ENCODE measurements around the gene CLMN. TPM values are rescaled to one million over a fixed set of nuclear protein-coding genes. Genes with fewer than 3 reads are reported as not detected.

CLMN gene
- total and polyA plus RNA-seq, 2 experiments from 2014 or later = 0.11 to 0.53 TPM

GRCh38 chr14:95303552-95303951, 16.2 kb downstream of the CLMN start:
- Histone ChIP-seq H4K20me1 (ENCODE audit: insufficient read depth) (no peaks in the 10 kb centered on the region), H3K36me3 (ENCODE audit: low read depth) (no peaks in the 10 kb centered on the region), H3K4me2 (ENCODE audit: unreplicated experiment) (no peak overlapping the region), H3K9ac (no peak overlapping the region), H3K27ac (no peak overlapping the region), H3K9me2 (ENCODE audit: insufficient read depth) (no peaks in the 10 kb centered on the region), H3F3A (ENCODE audit: insufficient read depth) (no peaks in the 10 kb centered on the region), H3K4me3 (no peak overlapping the region), H2AFZ (no peak overlapping the region), H3K27me3 (replicated peaks; ENCODE audit: insufficient read depth) (peaks cover 34% of the 10 kb centered on the region; the same call in 1 of the 2 replicates), H3K4me1 (ENCODE audit: insufficient read depth) (no peaks in the 10 kb centered on the region), H3K9me3 (ENCODE audit: low read depth) (no peaks in the 10 kb centered on the region), H3K79me2 (ENCODE audit: insufficient read depth) (no peaks in the 10 kb centered on the region)
- TF ChIP-seq EZH2 (IDR thresholded peaks at IDR 0.05; ENCODE audit: insufficient read depth, poor library complexity, severe bottlenecking) (no peak), EZH2phosphoT487 (IDR thresholded peaks at IDR 0.05; ENCODE audit: insufficient read depth, low read depth) (no peak)
- in situ Hi-C loops (cut with MboI) = no loop called here
- DNase-seq = no peak
- WGBS, 2 experiments (ENCODE audit: low coverage in 1 of 2, low lambda C conversion rate in 2 of 2, missing lambda C conversion rate in 2 of 2) = 41 to 48% methylated on average over 4 of the region's 4 CpGs

- no peaks in the 10 kb centered on the region for H4K20me1 ChIP-seq (ENCODE audit: insufficient read depth)
- H3K4me2 ChIP-seq (ENCODE audit: unreplicated experiment) = no peak overlapping the region
- H3K9ac ChIP-seq = no peak overlapping the region
- no peak for DNase-seq
- no peaks in the 10 kb centered on the region for H3K79me2 ChIP-seq (ENCODE audit: insufficient read depth)
- no peak overlapping the region for H3K4me3 ChIP-seq
- H3K27ac ChIP-seq = no peak overlapping the region
- H2AFZ ChIP-seq = no peak overlapping the region
- in situ Hi-C loops (cut with MboI) = no loop called here
- 44 to 47% methylated on average over 10 of the region's 10 CpGs for WGBS, 2 experiments (ENCODE audit: low coverage in 1 of 2, low lambda C conversion rate in 2 of 2, missing lambda C conversion rate in 2 of 2)
- TF ChIP-seq EZH2 (IDR thresholded peaks at IDR 0.05; ENCODE audit: insufficient read depth, poor library complexity, severe bottlenecking) = no peak
- TF ChIP-seq EZH2phosphoT487 (IDR thresholded peaks at IDR 0.05; ENCODE audit: insufficient read depth, low read depth) = no peak
- H3K9me2 ChIP-seq (ENCODE audit: insufficient read depth) = no peaks in the 10 kb centered on the region
- H3F3A ChIP-seq (ENCODE audit: insufficient read depth) = no peaks in the 10 kb centered on the region
- H3K4me1 ChIP-seq (ENCODE audit: insufficient read depth) = no peaks in the 10 kb centered on the region
- H3K27me3 ChIP-seq (replicated peaks; ENCODE audit: insufficient read depth) = peaks cover 34% of the 10 kb centered on the region; the same call in 1 of the 2 replicates
- H3K36me3 ChIP-seq (ENCODE audit: low read depth) = no peaks in the 10 kb centered on the region
- no peaks in the 10 kb centered on the region for H3K9me3 ChIP-seq (ENCODE audit: low read depth)
Observed at GRCh38 chr14:95302667-95303506, 16.8 kb downstream of the CLMN start.

GRCh38 chr14:95301527-95302187, 18.1 kb downstream of the CLMN start:
- no peaks in the 10 kb centered on the region for H3K9me3 ChIP-seq (ENCODE audit: low read depth)
- H3K36me3 ChIP-seq (ENCODE audit: low read depth) = no peaks in the 10 kb centered on the region
- H3K9me2 ChIP-seq (ENCODE audit: insufficient read depth) = no peaks in the 10 kb centered on the region
- no peak for DNase-seq
- no peaks in the 10 kb centered on the region for H3F3A ChIP-seq (ENCODE audit: insufficient read depth)
- no peak overlapping the region for H3K9ac ChIP-seq
- H3K4me1 ChIP-seq (ENCODE audit: insufficient read depth) = no peaks in the 10 kb centered on the region
- in situ Hi-C loops (cut with MboI) = no loop called here
- H3K4me2 ChIP-seq (ENCODE audit: unreplicated experiment) = no peak overlapping the region
- no peak overlapping the region for H2AFZ ChIP-seq
- no peak overlapping the region for H3K27ac ChIP-seq
- 56 to 63% methylated on average over 6 of the region's 6 CpGs for WGBS, 2 experiments (ENCODE audit: low coverage in 1 of 2, low lambda C conversion rate in 2 of 2, missing lambda C conversion rate in 2 of 2)
- TF ChIP-seq EZH2phosphoT487 (IDR thresholded peaks at IDR 0.05; ENCODE audit: insufficient read depth, low read depth) (no peak), EZH2 (IDR thresholded peaks at IDR 0.05; ENCODE audit: insufficient read depth, poor library complexity, severe bottlenecking) (no peak)
- H4K20me1 ChIP-seq (ENCODE audit: insufficient read depth) = no peaks in the 10 kb centered on the region
- peaks cover 29% of the 10 kb centered on the region; the same call in 1 of the 2 replicates for H3K27me3 ChIP-seq (replicated peaks; ENCODE audit: insufficient read depth)
- H3K79me2 ChIP-seq (ENCODE audit: insufficient read depth) = no peaks in the 10 kb centered on the region
- H3K4me3 ChIP-seq = no peak overlapping the region

- no peak overlapping the region for H3K27ac ChIP-seq
- H3K9ac ChIP-seq = no peak overlapping the region
Observed at GRCh38 chr14:95300697-95301526, 18.8 kb downstream of the CLMN start.

More at GRCh38 chr14:95300697-95301526, 18.8 kb downstream of the CLMN start:
- in situ Hi-C loops (cut with MboI) = no loop called here
- Histone ChIP-seq H3K4me3 (no peak overlapping the region), H3K9me3 (ENCODE audit: low read depth) (no peaks in the 10 kb centered on the region), H3K4me1 (ENCODE audit: insufficient read depth) (no peaks in the 10 kb centered on the region), H2AFZ (no peak overlapping the region), H3K36me3 (ENCODE audit: low read depth) (no peaks in the 10 kb centered on the region), H3K79me2 (ENCODE audit: insufficient read depth) (no peaks in the 10 kb centered on the region), H3F3A (ENCODE audit: insufficient read depth) (no peaks in the 10 kb centered on the region), H3K27me3 (replicated peaks; ENCODE audit: insufficient read depth) (peaks cover 22% of the 10 kb centered on the region; the same call in 1 of the 2 replicates), H3K9me2 (ENCODE audit: insufficient read depth) (no peaks in the 10 kb centered on the region), H3K4me2 (ENCODE audit: unreplicated experiment) (no peak overlapping the region), H4K20me1 (ENCODE audit: insufficient read depth) (no peaks in the 10 kb centered on the region)
- WGBS, 2 experiments (ENCODE audit: low coverage in 1 of 2, low lambda C conversion rate in 2 of 2, missing lambda C conversion rate in 2 of 2) = 47 to 52% methylated on average over 8 of the region's 8 CpGs
- no peak for TF ChIP-seq EZH2 (IDR thresholded peaks at IDR 0.05; ENCODE audit: insufficient read depth, poor library complexity, severe bottlenecking)
- no peak for TF ChIP-seq EZH2phosphoT487 (IDR thresholded peaks at IDR 0.05; ENCODE audit: insufficient read depth, low read depth)
- DNase-seq = no peak

Measured in GM23248 (cell line).